AG04450 (cell line): ENCODE measurements around the gene CEPT1. TPM values are rescaled to one million over a fixed set of nuclear protein-coding genes. Genes with fewer than 3 reads are reported as not detected.

ENCODE experiments used
- CTCF ChIA-PET: fragments of 300-600, 350-600 bp; formaldehyde crosslinking; extraction: SDS; loops from one replicate; lab custom pipeline; 2022; ENCODE audit warnings: antibody characterized with exemption, inconsistent platforms; lab: Charles Lee
- POLR2A ChIA-PET: fragments of 350-600 bp; formaldehyde crosslinking; extraction: SDS; loops from one replicate; lab custom pipeline; 2021; ENCODE audit warnings: antibody characterized with exemption, inconsistent platforms; lab: Yijun Ruan, JAX
- DNase-seq: peaks from one replicate; pipeline ENCODE4 v3.0.0-alpha.2; 2011; ENCODE audit warnings: low read depth, low spot score
- H3K27ac ChIP-seq: one replicate; pipeline ENCODE4 v1.5.1; 2012; ENCODE audit warnings: low read depth, low read length, control low read depth
- H3K27me3 ChIP-seq: one replicate; pipeline ENCODE4 v1.6.0; 2012; ENCODE audit warnings: low read length; ENCODE audit not compliant: control insufficient read depth, insufficient read depth
- H3K4me3 ChIP-seq: 2 replicates; pipeline ENCODE4 v1.5.1; 2011; ENCODE audit warnings: mild to moderate bottlenecking, low read depth, low read length, control low read depth
- H3K9me3 ChIP-seq: 2 replicates; pipeline ENCODE4 v1.5.1; 2012; ENCODE audit warnings: low read length; ENCODE audit not compliant: control insufficient read depth, insufficient read depth
- CTCF ChIP-seq: IDR thresholded peaks from 2 replicates; pipeline ENCODE4 v1.5.1; 2011; ENCODE audit warnings: low read depth, low read length, control low read depth, inconsistent platforms
- polyA plus RNA-seq: library from polyadenylated mRNA; depleted of rRNA; stranded (reverse); fragments of >200 nt; gene quantifications from 2 replicates; pipeline ENCODE4 v1.2.3, GENCODE V29; 2011

The CEPT1 gene
- polyA plus RNA-seq, 1 experiment: 28.6 TPM

- no peak for TF ChIP-seq CTCF
- POLR2A ChIA-PET: interaction anchor here (1.5 to 2.7 kb wide), 2 partner anchors 50 to 177 kb away, joined by 4 to 11 read pairs; partner anchors contain the start of gene LRIF1
- H3K4me3 ChIP-seq: peak overlapping the region; percentile 85
Observed at GRCh38 chr1:111140680-111140967, 601 bp downstream of the CEPT1 start.

DNA sequence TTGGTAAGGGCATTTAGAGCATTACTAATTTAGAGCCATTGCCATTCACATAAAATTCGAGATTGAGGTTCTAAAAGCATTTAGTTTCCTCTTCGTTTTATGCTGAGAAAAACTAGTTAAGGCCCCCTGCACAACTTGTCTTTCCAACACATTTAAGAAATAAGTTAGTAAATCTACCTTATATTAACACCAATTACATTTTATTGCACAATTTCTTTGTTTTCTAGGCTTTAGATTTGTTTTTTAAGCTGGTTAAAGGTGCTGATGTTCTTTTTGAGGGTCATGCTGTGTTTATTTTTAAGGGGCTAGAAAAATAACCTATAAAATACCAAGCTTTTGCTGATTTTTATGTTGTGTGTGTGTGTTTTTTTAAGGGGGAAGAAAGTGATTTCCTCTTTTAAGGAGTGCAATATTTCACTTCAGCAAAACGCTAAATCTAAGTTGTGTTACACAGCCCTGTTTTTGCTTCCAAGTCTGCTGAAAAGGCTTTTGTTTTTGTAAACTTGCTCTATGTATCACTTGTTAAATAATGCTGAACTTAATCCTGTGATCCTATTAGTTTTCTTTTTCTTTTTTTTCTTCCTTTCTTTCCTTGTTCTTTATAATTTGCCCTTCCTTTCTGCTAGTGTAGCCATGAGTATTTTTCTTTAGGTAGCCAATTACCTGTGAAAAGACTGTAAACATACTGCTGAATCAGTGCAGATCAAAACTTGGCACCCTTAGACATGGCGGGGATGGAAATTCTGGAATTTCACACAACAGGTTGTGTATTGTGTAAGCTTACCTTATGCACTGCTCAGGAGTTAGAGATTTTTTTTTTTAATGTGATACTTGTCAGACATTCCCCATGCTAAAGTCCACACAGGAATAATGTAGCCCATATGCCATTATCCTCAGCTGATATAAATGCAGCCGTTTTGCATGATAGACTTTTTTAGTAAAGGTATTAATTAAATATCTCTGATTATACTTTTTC is 1.5 kb downstream of the CEPT1 start:
- Histone ChIP-seq H3K4me3 (peak overlapping the region; percentile 85), H3K27me3 (no peaks in the 10 kb centered on the region), H3K27ac (no peak overlapping the region), H3K9me3 (peaks cover 4% of the 10 kb centered on the region; the same call in 1 of the 2 replicates)
- DNase-seq: no peak
- TF ChIP-seq CTCF: no peak
- ChIA-PET CTCF (interaction anchor here (0.6 to 1.4 kb wide), 4 partner anchors 10 to 111 kb away, joined by 3 to 9 read pairs (median 4); no protein-coding TSS in a partner anchor), POLR2A (interaction anchor here (0.5 to 2.7 kb wide), 2 partner anchors 8 to 49 kb away, joined by 3 to 11 read pairs; no protein-coding TSS in a partner anchor)

More at GRCh38 chr1:111140680-111140967, 601 bp downstream of the CEPT1 start:
- no peaks in the 10 kb centered on the region for H3K27me3 ChIP-seq
- peaks cover 4% of the 10 kb centered on the region; the same call in 1 of the 2 replicates for H3K9me3 ChIP-seq
- CTCF ChIA-PET: interaction anchor here (0.6 kb wide), 1 partner anchor 80 kb away, joined by 9 read pairs; no protein-coding TSS in a partner anchor
- no peak for DNase-seq
- peak overlapping the region; percentile 83 for H3K27ac ChIP-seq

GRCh38 chr1:111142356-111142975 is 2.4 kb downstream of the CEPT1 start:
- Histone ChIP-seq H3K27me3 (no peaks in the 10 kb centered on the region), H3K4me3 (no peak overlapping the region), H3K9me3 (peaks cover 4% of the 10 kb centered on the region; the same call in 1 of the 2 replicates), H3K27ac (no peak overlapping the region)
- TF ChIP-seq CTCF: no peak
- ChIA-PET POLR2A (interaction anchor here (0.5 kb wide), 1 partner anchor 9 kb away, joined by 3 read pairs; no protein-coding TSS in a partner anchor), CTCF (interaction anchor here (1.0 to 1.4 kb wide), 3 partner anchors 9 to 112 kb away, joined by 3 to 4 read pairs (median 3); no protein-coding TSS in a partner anchor)
- DNase-seq: no peak

GRCh38 chr1:111145542-111145941 is 5.5 kb downstream of the CEPT1 start:
- POLR2A ChIA-PET: no interaction called here
- DNase-seq: no peak
- H3K27ac ChIP-seq: no peak overlapping the region
- H3K4me3 ChIP-seq: no peak overlapping the region
- H3K9me3 ChIP-seq: no peaks in the 10 kb centered on the region
- H3K27me3 ChIP-seq: no peaks in the 10 kb centered on the region
- CTCF ChIA-PET: no interaction called here
- no peak for TF ChIP-seq CTCF
